Measurements from ENCODE around the gene MGST3.

DNA sequence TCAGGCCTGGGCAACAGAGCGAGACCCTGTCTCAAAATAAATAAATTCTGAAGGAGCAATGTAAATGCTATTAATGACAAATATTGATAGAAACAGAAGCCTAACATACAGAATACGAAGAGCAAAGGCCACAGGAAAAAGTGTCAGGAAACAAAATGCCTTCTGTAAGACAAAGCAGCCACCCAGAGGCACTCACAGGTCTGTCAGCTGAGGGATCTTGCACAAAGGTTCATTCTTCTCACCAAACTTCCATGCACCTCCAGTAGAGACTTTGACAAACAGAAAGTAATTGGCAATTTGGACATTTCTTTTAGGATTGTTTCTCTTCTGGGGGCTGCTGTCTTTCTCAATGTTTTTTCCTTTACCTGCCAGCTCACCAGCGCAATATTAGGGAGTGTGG lies 68.5 kb downstream of the MGST3 start:
- TF ChIP-seq, protein P1, sequence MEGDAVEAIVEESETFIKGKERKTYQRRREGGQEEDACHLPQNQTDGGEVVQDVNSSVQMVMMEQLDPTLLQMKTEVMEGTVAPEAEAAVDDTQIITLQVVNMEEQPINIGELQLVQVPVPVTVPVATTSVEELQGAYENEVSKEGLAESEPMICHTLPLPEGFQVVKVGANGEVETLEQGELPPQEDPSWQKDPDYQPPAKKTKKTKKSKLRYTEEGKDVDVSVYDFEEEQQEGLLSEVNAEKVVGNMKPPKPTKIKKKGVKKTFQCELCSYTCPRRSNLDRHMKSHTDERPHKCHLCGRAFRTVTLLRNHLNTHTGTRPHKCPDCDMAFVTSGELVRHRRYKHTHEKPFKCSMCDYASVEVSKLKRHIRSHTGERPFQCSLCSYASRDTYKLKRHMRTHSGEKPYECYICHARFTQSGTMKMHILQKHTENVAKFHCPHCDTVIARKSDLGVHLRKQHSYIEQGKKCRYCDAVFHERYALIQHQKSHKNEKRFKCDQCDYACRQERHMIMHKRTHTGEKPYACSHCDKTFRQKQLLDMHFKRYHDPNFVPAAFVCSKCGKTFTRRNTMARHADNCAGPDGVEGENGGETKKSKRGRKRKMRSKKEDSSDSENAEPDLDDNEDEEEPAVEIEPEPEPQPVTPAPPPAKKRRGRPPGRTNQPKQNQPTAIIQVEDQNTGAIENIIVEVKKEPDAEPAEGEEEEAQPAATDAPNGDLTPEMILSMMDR (IDR thresholded peaks at IDR 0.05; ENCODE audit: insufficient read depth, low read length) = no peak
- TF ChIP-seq POLR2AphosphoS5 (IDR thresholded peaks at IDR 0.05; ENCODE audit: low read depth) (no peak), GABPA (IDR thresholded peaks at IDR 0.05; ENCODE audit: low read depth) (no peak), SPI1 (IDR thresholded peaks at IDR 0.05; ENCODE audit: borderline replicate concordance, low read depth) (no peak)
- TF ChIP-seq, protein P2, sequence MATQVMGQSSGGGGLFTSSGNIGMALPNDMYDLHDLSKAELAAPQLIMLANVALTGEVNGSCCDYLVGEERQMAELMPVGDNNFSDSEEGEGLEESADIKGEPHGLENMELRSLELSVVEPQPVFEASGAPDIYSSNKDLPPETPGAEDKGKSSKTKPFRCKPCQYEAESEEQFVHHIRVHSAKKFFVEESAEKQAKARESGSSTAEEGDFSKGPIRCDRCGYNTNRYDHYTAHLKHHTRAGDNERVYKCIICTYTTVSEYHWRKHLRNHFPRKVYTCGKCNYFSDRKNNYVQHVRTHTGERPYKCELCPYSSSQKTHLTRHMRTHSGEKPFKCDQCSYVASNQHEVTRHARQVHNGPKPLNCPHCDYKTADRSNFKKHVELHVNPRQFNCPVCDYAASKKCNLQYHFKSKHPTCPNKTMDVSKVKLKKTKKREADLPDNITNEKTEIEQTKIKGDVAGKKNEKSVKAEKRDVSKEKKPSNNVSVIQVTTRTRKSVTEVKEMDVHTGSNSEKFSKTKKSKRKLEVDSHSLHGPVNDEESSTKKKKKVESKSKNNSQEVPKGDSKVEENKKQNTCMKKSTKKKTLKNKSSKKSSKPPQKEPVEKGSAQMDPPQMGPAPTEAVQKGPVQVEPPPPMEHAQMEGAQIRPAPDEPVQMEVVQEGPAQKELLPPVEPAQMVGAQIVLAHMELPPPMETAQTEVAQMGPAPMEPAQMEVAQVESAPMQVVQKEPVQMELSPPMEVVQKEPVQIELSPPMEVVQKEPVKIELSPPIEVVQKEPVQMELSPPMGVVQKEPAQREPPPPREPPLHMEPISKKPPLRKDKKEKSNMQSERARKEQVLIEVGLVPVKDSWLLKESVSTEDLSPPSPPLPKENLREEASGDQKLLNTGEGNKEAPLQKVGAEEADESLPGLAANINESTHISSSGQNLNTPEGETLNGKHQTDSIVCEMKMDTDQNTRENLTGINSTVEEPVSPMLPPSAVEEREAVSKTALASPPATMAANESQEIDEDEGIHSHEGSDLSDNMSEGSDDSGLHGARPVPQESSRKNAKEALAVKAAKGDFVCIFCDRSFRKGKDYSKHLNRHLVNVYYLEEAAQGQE (IDR thresholded peaks at IDR 0.05; ENCODE audit: insufficient replicate concordance, low read depth) = no peak

Data from HL-60 (cell line).